Right hindlimb (tissue), 1 donor: ENCODE results near the gene NEK2.
"Not testable (repeated sequence)": the region's sequence is repeated elsewhere in the genome, so short reads cannot be mapped to it uniquely, and the experiment has no call there.

Experiments used
- DNase-seq: peaks from one replicate; pipeline ENCODE4 v3.0.0-alpha.2; 2018

The NEK2 gene

DNA sequence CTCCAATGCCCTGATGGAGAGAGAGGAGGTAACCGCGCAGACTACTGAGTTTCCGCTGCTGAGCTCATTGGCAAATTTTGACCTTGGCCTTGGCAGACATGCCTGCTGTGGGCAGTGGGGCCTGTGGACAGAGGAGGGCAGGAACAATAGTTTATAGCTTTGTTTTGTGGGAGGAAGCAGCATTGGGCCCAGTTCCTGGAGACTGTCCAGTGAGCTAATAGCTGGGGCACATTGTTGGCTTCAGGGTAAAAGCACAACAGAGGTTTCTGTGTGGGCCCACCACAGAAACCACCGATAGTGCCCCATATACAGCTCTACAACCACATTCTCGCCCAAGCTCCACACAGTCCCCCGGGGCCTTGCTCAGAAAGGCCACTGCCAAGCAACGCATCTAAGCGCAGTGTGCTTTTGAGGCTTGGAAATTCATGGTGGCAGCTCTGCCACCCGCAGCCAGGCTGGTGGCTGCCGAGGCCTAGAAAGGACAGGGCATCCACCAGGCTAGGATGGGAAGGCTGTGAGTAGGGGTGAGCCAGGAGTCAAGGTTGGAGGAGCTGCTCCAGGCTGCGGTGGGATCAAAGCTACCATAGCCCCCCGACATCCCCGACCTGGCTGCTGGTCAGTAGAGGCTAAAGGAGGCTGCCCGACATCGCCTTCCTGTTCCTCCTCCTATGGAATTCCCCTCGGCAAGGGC, 43.2 kb downstream of the NEK2 start:
- no peak for DNase-seq

DNA sequence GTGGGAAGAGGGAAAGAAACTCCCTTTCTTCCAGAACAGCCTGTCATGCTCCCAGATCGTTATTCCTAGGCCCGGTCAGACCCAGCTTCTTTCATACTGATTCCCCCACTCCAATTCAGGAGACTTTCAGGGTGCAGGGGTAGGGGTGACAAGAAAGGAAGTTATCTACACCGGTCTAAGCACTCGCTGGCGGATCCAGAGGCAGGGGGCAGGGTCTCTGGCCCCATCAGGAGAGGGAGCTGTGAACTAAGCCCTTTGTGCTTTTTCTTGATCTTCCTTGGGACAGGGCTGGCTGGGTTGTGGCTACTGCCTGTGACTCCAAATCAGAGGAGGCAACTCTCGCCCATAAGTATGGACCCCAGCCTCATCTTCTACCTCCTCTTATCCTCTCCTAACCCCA, 44.3 kb downstream of the NEK2 start:
- DNase-seq: no peak

DNA sequence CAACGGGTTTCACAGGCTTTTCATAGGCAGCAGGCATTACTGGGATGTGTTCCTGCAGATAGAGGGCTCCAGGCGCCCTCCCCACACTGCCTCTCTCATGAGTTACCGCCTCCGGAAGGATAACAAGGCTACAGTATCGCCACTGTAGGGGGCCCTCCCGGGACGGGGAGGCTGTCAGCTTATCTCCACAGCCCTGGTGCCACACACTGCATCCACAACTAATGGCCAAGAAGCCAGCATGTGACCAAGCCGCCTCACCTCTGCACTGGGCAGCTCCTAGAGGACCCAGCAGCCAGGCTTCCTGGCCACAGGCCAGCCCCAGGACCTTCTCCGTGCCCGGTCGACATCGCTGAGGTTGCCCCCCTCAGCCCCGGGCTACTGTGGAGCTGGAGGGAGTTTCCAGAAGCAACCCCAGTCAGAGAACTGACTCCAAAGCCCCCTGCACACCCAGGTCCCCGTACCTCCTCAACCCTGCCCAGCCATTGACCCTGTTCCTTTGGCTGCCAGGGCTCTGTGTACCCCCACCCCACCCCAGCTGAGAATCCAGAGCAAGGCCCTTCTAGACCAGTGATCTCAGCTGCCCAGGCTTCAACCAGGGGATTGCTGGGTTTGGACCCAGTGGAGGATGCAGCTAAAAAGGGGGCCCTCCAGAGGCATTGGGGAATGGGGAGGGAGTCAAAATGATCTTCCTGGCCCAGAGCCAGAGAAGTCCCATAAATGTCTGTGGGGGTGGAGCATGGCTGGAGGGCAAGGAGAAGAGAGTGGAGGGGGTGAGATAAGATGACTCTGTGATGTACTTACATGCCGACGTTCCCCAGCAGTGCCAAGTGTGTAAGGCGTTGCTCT, 45.0 kb downstream of the NEK2 start:
- no peak for DNase-seq

DNA sequence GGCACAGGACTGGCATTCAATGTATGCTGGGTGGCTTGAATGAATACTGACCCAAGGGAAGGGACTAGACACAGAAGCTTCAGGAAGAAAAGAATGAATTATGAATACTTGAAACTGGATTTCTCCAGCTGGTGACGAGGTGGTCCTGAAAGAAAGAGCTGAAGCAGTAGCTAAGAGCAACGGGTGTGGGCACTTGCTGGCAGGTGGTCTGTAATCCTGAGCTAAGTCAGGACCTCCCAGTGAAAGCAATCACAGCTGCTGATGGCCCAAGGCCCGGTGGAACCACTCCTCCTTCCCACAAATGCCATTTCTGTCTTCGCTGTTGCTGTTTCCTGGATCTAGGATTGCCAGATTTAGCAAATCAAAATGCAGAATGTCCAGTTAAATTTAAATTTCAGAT, 47.0 kb downstream of the NEK2 start:
- DNase-seq: peak; percentile 75

DNA sequence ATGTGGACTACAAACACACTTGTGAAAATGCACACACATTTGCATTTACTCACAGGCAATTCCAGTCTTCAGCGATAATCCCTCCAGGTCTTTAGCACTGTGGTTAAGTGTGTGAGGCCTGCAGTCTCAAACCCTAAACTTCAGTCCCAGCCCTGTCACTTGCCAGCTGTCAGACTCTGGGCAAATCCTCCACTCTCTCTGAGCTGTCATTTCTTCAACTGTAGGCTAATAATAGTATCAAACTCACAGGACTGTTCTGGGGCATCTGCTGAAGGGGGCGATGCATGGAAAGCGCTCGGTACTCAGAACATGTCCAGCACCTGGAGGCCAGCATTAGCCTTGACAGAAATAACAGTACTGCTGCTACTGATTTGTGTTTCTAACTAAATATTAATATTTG, 48.2 kb downstream of the NEK2 start:
- no peak for DNase-seq

DNA sequence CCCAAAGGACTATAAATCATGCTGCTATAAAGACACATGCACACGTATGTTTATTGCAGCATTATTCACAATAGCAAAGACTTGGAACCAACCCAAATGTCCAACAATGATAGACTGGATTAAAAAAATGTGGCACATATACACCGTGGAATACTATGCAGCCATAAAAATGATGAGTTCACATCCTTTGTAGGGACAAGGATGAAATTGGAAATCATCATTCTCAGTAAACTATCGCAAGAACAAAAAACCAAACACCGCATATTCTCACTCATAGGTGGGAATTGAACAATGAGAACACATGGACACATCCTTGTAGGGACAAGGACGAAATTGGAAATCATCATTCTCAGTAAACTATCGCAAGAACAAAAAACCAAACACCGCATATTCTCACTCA, 49.6 kb downstream of the NEK2 start:
- not testable (repeated sequence) for DNase-seq

DNA sequence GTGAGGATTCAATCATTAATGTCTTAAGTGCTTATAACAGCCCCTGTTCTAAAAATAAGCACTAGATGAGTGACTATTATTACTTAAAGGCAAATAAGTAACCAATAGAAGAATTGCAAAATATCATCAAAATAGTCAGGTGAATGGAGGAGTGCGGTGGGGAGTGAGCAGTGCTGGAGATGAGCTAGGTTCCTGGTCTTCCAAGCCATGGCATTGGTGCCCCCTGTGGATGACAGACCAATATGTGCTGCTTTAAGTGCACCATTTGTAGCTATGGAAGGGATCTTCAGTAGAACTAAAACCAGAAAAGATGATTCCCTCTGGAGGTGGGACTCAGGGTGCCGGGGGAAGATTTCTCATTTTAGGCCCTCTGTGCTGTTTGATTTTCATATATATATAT, 50.4 kb downstream of the NEK2 start:
- no peak for DNase-seq

DNA sequence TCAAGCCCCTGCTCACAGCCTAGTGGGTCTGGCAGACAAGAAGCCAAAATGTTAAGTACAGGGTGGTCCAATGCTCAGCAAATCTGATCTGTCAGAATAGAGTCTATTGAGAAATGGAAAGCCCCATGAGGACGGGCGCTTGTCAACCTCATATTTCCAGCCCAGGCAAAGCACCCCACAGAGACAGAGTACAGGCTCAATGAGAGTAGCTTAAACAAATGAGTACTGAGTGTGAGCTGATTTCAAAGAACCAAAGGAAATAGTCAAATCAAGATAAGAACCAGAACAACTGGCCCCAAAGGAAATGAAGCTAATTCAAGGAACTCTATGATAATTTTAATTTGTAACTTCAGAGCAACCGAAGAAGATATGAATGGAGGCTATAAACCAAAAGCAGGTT, 51.9 kb downstream of the NEK2 start:
- no peak for DNase-seq

DNA sequence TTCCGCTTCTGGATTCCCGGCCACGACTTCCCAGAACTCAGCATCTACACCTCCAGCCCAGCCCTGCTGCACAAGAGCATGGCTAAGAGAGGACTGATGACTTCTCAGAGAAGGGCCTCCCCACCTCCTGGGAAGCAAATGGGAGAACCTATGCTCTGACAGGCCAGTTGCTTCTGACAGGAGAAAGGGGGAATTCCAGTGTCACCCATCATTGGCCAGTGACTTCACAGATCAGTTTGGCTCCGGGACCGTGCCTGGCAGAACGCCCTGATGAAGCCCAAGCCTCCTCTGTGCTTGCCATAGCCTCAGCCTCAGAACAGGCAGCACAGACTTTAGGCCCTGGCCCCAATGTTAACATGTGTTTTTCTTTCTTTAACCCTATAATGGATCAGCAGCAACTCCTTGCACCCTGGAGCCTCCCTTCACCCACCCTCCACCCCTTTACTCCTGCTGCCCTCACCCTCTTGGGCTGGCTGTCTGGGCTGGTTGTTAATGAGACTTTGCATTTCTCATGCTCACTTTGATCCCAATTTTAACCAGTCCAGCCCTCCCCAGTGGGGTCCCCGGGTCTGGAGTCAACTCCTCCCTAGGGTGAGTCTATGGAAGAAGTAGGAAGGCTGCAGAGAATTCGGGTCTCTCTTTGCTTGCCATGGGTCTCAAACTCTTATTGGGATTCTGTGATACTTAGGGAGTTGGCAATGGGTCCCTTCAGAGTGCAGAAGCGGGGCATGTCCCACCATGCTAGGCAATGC, 53.8 kb downstream of the NEK2 start:
- DNase-seq: no peak

DNA sequence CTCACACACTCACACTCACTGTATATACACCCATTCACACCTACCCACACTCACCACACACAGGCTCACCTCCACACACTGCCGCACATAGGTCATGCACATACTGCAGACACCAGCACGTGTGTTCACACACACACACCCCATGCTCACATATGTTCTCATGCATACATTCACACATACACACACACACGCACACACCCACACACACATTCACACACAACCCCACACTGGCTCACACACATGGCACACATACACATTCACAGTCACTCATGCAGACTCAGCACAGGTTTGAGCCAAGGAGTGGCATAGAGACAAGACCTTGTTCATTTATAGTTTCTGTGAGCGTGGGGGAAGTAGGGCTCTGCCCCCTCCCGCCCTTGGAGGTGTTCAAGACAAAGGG, 55.3 kb downstream of the NEK2 start:
- no peak for DNase-seq

DNA sequence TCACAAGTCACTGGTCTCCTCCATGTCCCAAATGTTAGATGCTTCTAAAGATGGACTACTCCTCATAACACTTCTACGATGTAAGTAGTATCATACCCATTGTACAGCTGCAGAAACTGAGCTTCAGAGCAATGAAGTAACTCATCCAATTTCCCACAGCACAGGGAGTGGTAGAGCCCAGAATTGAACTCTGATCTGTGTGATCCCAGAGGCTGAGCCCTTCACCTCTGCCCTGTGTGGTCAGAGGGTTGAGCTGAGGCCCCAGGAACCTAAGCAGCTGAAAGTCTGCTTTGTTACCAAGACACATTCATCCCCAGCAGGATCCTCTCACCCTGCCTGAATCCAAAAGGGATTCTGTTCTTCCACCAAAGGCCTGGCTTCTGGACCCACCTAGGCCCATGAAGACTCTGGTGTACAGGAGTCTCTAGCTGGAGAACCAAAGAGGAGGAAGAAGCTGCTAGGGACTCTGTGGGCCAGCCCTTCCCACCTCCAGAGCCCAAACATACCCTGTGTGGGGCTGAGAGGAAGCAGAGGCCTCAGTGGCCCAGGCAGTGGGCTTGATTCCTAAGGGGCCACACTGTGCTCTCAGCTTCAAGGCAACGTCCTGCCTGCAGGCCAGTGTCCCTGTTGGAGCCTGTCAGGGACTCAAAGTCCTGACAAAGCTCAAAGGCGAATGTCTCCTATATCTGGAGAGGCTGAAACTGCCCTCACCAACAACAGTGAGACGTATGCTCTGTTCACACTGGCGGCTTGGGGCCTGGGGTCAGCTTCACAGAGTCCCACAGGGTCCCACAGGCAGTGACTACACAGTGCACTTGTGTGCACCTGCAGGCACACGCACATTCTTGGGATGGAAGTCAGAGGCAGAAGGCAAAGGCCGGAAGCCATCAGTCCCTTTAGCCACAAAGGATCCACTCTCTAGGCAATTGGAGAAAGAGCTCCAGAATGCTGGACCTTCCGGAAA, 56.1 kb downstream of the NEK2 start:
- no peak for DNase-seq

DNA sequence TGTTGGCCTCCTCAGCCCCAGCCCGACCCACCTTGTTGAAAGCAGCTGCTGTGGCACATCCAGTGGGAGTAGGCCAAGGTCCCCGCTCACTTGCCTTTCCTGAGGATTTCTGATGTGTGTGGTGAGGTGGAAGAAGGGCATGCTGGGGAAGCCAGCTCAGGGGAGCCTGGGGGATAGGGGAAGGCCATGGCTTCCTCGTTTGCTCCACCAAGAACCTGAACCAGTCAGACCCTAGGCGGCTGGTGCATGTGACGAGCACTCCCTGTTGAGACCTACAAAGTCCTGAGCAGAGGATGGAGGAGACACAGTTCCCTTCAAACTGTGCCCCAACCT, 58.5 kb downstream of the NEK2 start:
- no peak for DNase-seq

DNA sequence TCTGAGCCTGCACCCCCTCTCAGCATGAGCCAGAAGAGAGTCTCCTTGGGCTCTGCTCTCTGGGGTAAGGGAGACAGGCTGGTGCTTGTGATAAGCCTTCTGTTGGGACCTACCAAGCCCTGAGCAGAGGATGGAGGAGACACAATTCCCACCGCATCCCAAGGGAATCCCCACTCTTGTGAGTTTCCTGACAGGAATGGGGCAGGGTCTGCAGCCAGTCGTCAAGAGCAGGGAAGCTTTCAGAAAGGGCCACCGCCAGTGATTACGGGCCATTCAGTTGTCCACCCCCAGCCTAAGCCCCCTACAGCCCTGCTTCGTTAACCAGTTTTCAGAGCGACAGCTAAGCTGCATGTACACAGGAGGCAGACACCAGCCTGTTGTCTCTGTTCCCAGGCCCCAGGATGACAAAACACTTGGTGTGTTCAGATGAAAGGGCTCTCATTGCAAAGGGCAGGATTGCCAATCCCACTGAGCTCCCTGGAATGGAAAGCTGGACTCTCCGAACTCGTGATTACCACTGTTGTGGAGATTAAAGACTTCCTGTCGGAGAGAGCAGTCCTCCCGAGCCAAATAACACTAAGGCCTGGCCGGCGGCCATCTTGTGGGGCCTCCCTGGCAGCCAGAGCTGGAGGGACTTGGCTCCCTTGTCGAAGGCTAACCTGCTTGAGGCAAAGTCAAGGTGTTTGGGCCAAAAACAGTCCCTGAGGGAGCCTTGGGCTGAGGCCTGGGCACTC, 59.0 kb downstream of the NEK2 start:
- peak; percentile 86 for DNase-seq

DNA sequence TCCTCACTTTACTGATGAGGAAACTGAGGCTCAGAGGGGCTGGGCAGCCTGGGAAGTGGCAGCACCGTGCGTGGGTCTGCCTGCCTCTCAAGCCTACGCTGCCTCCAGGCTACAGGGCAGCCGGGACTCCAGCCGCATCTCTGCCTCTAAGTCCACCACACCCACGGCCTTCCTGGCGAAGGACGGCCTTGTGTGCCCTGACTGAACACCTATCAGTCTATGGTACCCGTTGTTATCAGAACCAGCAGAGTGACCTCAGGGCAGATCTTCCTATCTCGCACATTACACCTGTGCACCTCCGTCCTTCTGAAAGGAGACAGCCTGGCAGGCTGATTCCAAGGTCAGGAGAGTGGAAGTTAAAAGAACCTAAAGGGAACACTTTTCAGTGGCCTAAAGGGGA, 60.8 kb downstream of the NEK2 start:
- DNase-seq: no peak

DNA sequence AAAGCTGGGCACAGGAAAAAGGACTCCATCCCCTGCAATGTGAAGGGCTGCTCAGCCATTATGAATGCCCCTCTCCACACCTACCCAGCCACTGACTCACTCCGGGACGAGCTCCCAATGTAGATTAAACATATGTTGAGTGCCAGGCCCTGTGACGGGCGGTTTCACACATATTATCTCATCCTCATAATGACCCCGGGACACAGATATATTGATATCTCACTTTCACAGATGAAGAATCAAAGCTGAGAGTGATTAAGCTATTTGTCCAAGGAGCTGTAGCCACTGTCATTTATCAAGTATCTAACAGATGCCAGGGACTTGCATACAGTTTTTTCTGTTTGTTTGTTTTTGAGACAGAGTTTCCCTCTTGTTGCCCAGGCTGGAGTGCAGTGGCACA, 61.5 kb downstream of the NEK2 start:
- no peak for DNase-seq

DNA sequence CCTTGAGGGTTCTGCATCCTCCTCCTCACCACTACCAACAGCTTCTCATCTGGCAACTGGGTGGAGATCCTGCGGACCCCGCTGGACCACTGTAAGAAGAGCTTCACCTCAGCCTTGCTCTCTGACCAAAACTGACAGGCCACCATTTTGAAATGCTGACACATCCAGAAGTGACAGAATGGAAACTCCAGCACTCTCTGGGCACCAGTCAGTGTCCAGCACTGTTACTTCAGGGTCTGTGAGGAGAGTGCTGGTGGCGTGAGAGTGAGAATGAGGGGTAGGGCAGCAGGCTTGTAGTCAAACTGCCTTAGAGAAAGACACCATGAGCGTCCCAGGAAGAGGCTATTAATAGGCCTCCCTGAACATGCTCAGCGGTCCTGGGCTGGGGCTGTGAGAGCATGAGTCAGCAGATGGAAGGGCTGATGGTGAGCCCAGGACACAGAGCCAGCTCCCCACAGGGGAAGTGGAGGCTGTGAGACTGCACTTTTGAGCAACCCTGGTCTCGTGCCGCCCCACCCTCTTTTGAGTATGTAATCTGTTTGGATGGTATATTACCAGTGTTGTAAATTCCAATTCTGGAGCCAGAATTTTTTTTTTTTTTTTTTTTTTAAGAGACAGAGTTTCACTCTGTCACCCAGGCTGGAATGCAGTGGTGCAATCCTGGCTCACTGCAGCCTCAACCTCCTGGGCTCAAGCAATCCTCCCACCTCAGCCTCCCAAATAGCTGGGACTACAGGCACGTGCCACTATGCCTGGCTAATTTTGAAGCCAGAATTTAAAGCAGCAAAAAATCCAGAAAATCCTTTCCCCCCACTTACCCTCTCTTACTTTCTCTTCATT, 62.1 kb downstream of the NEK2 start:
- DNase-seq: peak; percentile 63

DNA sequence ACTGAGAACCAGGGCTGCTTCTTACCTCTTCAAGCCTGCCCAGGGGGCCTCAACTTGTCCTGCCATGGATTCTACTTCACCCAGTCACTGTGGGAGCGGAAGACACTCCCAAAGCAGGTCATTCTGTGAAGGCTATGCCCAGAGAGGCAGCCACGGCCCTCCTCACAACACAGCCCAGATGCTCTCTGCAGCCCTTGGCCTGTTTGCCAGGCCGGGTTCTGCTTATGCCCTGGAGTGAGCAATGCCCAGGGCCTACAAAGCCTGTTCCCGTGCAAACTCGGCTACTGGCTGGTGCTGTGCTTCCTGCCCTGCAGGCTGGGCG, 62.7 kb downstream of the NEK2 start:
- DNase-seq: no peak
